Neural cell (in vitro differentiated cells): Measurements from ENCODE around the gene ZNF516. TPM values are rescaled to one million over a fixed set of nuclear protein-coding genes. Genes with fewer than 3 reads are reported as not detected.

Source experiments
- H2AFZ ChIP-seq: fragments of 200-600, 300-800 bp; sonication (generic), shearing (Covaris generic); 2 replicates; pipeline ENCODE4 v1.6.0; 2014; ENCODE audit warnings: low read depth, mild to moderate bottlenecking, antibody characterized with exemption, low read length, moderate library complexity
- H3F3A ChIP-seq: fragments of 200-600 bp; shearing (Covaris generic); 2 replicates; pipeline ENCODE4 v1.6.1; 2016; ENCODE audit warnings: mild to moderate bottlenecking, moderate library complexity, mixed read lengths, antibody characterized with exemption, low read length; ENCODE audit not compliant: insufficient read depth, poor library complexity, severe bottlenecking
- H3K27ac ChIP-seq: fragments of 200-600, 300-800 bp; sonication (generic), shearing (Covaris generic); 2 replicates; pipeline ENCODE4 v1.5.1; 2014; ENCODE audit warnings: mild to moderate bottlenecking, low read length, moderate library complexity
- H3K27me3 ChIP-seq: fragments of 300-800, 200-600 bp; sonication (generic), shearing (Covaris generic); 2 replicates; pipeline ENCODE4 v1.6.0; 2014; ENCODE audit warnings: mild to moderate bottlenecking, low read depth, low read length, moderate library complexity; ENCODE audit not compliant: insufficient read depth
- H3K36me3 ChIP-seq: fragments of 300-800, 200-600 bp; sonication (generic), shearing (Covaris generic); 2 replicates; pipeline ENCODE4 v1.5.1; 2014; ENCODE audit warnings: mild to moderate bottlenecking, antibody characterized with exemption, low read length, moderate library complexity; ENCODE audit not compliant: insufficient read depth
- H3K4me2 ChIP-seq: fragments of 300-800, 200-600 bp; sonication (generic), shearing (Covaris generic); 2 replicates; pipeline ENCODE4 v1.6.0; 2014; ENCODE audit warnings: mild to moderate bottlenecking, low read length
- H3K4me3 ChIP-seq: fragments of 300-800, 200-600 bp; sonication (generic), shearing (Covaris generic); 2 replicates; pipeline ENCODE4 v1.5.1; 2014; ENCODE audit warnings: mild to moderate bottlenecking, low read length, moderate library complexity
- H3K79me2 ChIP-seq: fragments of 200-600 bp; shearing (Covaris generic); replicated peaks from 2 replicates; pipeline ENCODE4 v1.6.0; 2014; ENCODE audit warnings: mild to moderate bottlenecking, low read length, moderate library complexity; ENCODE audit not compliant: insufficient read depth
- H3K9ac ChIP-seq: fragments of 300-800, 200-600 bp; sonication (generic), shearing (Covaris generic); 2 replicates; pipeline ENCODE4 v1.6.1; 2016; ENCODE audit warnings: mild to moderate bottlenecking, low read length, mixed read lengths
- H3K9me2 ChIP-seq: fragments of 200-600 bp; shearing (Covaris generic); 2 replicates; pipeline ENCODE4 v1.6.1; 2016; ENCODE audit warnings: mild to moderate bottlenecking, low read length, mixed read lengths; ENCODE audit not compliant: insufficient read depth
- H3K9me3 ChIP-seq: fragments of 200-600, 300-800 bp; sonication (generic), shearing (Covaris generic); 2 replicates; pipeline ENCODE4 v1.6.1; 2016; ENCODE audit warnings: mild to moderate bottlenecking, mixed run types, low read length, moderate library complexity, mixed read lengths
- H4K20me1 ChIP-seq: fragments of 200-600 bp; shearing (Covaris generic); 2 replicates; pipeline ENCODE4 v1.6.1; 2016; ENCODE audit warnings: mild to moderate bottlenecking, mixed run types; ENCODE audit not compliant: insufficient read depth
- CTCF ChIP-seq: fragments of 450-650 bp; IDR thresholded peaks from 2 replicates; pipeline ENCODE4 v1.5.1; 2014; ENCODE audit warnings: antibody characterized with exemption, mild to moderate bottlenecking, moderate library complexity; ENCODE audit not compliant: poor library complexity, severe bottlenecking
- EP300 ChIP-seq: fragments of 450-650 bp; conservative IDR thresholded peaks from 2 replicates; pipeline ENCODE4 v1.6.1; 2014; ENCODE audit warnings: antibody characterized with exemption, mild to moderate bottlenecking, moderate library complexity; ENCODE audit not compliant: poor library complexity, severe bottlenecking
- EZH2 ChIP-seq: fragments of 200-600, 300-800 bp; shearing (Covaris generic), sonication (generic); IDR thresholded peaks from 2 replicates; pipeline ENCODE4 v1.6.1; 2014; ENCODE audit warnings: antibody characterized with exemption, low read length, borderline replicate concordance, mild to moderate bottlenecking; ENCODE audit not compliant: insufficient read depth, poor library complexity, severe bottlenecking
- MXI1 ChIP-seq: fragments of 450-650 bp; conservative IDR thresholded peaks from 2 replicates; pipeline ENCODE4 v1.6.1; 2014; ENCODE audit warnings: antibody characterized with exemption, mild to moderate bottlenecking; ENCODE audit not compliant: poor library complexity, severe bottlenecking
- POLR2AphosphoS5 ChIP-seq: IDR thresholded peaks from 2 replicates; pipeline ENCODE4 v1.6.1; 2012
- RAD21 ChIP-seq: fragments of 450-650 bp; conservative IDR thresholded peaks from 2 replicates; pipeline ENCODE4 v1.6.1; 2014; ENCODE audit warnings: antibody characterized with exemption, mild to moderate bottlenecking, moderate library complexity
- SMC3 ChIP-seq: fragments of 450-650 bp; conservative IDR thresholded peaks from 2 replicates; pipeline ENCODE4 v1.6.1; 2014; ENCODE audit warnings: antibody characterized with exemption, mild to moderate bottlenecking, moderate library complexity; ENCODE audit not compliant: poor library complexity
- TAF1 ChIP-seq: IDR thresholded peaks from 2 replicates; pipeline ENCODE4 v1.6.1; 2012; ENCODE audit warnings: low read depth
- polyA plus RNA-seq: library from polyadenylated mRNA; depleted of rRNA; stranded (reverse); fragments of >200 nt; gene quantifications from 2 replicates; pipeline ENCODE4 v1.2.3, GENCODE V29; 2014
- TF ChIP-seq, protein P1 (sequence below): IDR thresholded peaks from 2 replicates; pipeline ENCODE4 v1.6.1; 2012; ENCODE audit warnings: borderline replicate concordance

ZNF516 gene
- polyA plus RNA-seq, 1 donor from 2014 or later: 11.5 TPM

DNA sequence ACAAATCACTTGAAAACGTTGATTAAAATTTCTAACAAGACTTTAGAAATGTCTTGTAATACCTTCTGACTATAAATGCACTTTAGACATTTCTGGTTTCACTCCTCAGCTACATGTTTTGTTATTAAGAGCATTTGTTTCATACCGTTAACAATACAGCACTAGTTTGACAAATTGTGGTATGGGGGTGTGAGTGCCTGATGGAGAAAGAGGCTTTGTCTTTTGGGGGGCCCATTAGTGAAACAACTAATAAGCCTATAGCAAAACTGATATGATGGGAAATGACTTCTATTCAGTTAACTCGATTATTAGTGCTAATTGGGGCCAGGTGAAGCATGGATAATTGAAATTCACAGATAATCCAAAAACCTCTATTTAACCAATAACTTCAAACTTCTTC, 30.9 kb upstream of the ZNF516 start:
- no peak overlapping the region for H3K27ac ChIP-seq
- TF ChIP-seq EZH2 (no peak), POLR2AphosphoS5 (no peak), RAD21 (no peak), CTCF (no peak), MXI1 (no peak), EP300 (no peak), TAF1 (no peak), SMC3 (no peak)
- TF ChIP-seq, protein P1, sequence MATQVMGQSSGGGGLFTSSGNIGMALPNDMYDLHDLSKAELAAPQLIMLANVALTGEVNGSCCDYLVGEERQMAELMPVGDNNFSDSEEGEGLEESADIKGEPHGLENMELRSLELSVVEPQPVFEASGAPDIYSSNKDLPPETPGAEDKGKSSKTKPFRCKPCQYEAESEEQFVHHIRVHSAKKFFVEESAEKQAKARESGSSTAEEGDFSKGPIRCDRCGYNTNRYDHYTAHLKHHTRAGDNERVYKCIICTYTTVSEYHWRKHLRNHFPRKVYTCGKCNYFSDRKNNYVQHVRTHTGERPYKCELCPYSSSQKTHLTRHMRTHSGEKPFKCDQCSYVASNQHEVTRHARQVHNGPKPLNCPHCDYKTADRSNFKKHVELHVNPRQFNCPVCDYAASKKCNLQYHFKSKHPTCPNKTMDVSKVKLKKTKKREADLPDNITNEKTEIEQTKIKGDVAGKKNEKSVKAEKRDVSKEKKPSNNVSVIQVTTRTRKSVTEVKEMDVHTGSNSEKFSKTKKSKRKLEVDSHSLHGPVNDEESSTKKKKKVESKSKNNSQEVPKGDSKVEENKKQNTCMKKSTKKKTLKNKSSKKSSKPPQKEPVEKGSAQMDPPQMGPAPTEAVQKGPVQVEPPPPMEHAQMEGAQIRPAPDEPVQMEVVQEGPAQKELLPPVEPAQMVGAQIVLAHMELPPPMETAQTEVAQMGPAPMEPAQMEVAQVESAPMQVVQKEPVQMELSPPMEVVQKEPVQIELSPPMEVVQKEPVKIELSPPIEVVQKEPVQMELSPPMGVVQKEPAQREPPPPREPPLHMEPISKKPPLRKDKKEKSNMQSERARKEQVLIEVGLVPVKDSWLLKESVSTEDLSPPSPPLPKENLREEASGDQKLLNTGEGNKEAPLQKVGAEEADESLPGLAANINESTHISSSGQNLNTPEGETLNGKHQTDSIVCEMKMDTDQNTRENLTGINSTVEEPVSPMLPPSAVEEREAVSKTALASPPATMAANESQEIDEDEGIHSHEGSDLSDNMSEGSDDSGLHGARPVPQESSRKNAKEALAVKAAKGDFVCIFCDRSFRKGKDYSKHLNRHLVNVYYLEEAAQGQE: no peak
- H3K9ac ChIP-seq: no peak overlapping the region
- no peaks in the 10 kb centered on the region for H3K9me2 ChIP-seq
- H4K20me1 ChIP-seq: no peaks in the 10 kb centered on the region
- H3K9me3 ChIP-seq: no peaks in the 10 kb centered on the region
- H2AFZ ChIP-seq: no peak overlapping the region
- H3K36me3 ChIP-seq: no peaks in the 10 kb centered on the region
- H3K4me2 ChIP-seq: no peak overlapping the region
- no peaks in the 10 kb centered on the region for H3K79me2 ChIP-seq
- H3K4me3 ChIP-seq: no peak overlapping the region
- H3K27me3 ChIP-seq: no peaks in the 10 kb centered on the region
- no peaks in the 10 kb centered on the region for H3F3A ChIP-seq

GRCh38 chr18:76524900-76525698, 30.1 kb upstream of the ZNF516 start:
- Histone ChIP-seq H3K27ac (no peak overlapping the region), H3K79me2 (no peaks in the 10 kb centered on the region), H4K20me1 (no peaks in the 10 kb centered on the region), H3K9me2 (no peaks in the 10 kb centered on the region), H3K9me3 (no peaks in the 10 kb centered on the region), H3K36me3 (no peaks in the 10 kb centered on the region), H2AFZ (no peak overlapping the region), H3K4me3 (peak overlapping the region; percentile 46), H3K9ac (no peak overlapping the region), H3F3A (no peaks in the 10 kb centered on the region), H3K27me3 (no peaks in the 10 kb centered on the region), H3K4me2 (no peak overlapping the region)
- TF ChIP-seq EP300 (peak; percentile 52), POLR2AphosphoS5 (no peak)
